CD14-positive monocyte (primary cell): ENCODE measurements around the gene EDARADD. TPM values are rescaled to one million over a fixed set of nuclear protein-coding genes. Genes with fewer than 3 reads are reported as not detected.

Experiments
- DNase-seq, 3 donors: peaks; one replicate each; pipeline ENCODE4 v3.0.0-alpha.2; 2011 to 2022
- H2AFZ ChIP-seq: 2 replicates; pipeline ENCODE4 v1.6.0; 2012; ENCODE audit warnings: mild to moderate bottlenecking, low read depth, low read length, inconsistent platforms; ENCODE audit not compliant: insufficient read depth, poor library complexity, severe bottlenecking
- H3K27ac ChIP-seq, 2 donors: 1 replicate in 1 of 2; 2 replicates in 1 of 2; pipeline ENCODE4 v1.5.1; 2012 to 2013; ENCODE audit warnings: low read length in 2 of 2, control low read depth in 1 of 2, inconsistent platforms in 1 of 2, low read depth in 1 of 2, mild to moderate bottlenecking in 1 of 2
- H3K27me3 ChIP-seq, 2 donors: one replicate each; pipeline versions ENCODE4 v1.6.0 to v1.6.1; 2011 to 2013; ENCODE audit warnings: low read length in 2 of 2; ENCODE audit not compliant: control insufficient read depth in 2 of 2, insufficient read depth in 2 of 2
- H3K36me3 ChIP-seq, 2 donors: replicated peaks in 1 of 2; 1 replicate in 1 of 2; 2 replicates in 1 of 2; pipeline versions ENCODE4 v1.5.1 to v1.6.1; 2012 to 2013; ENCODE audit warnings: low read length in 2 of 2, control low read depth in 1 of 2, inconsistent platforms in 1 of 2, mild to moderate bottlenecking in 1 of 2; ENCODE audit not compliant: insufficient read depth in 2 of 2, control insufficient read depth in 1 of 2
- H3K4me1 ChIP-seq, 2 donors: 1 replicate in 1 of 2; 2 replicates in 1 of 2; pipeline versions ENCODE4 v1.5.1 to v1.6.1; 2012 to 2013; ENCODE audit warnings: low read length in 2 of 2, control low read depth in 1 of 2, inconsistent platforms in 1 of 2, mild to moderate bottlenecking in 1 of 2, moderate library complexity in 1 of 2; ENCODE audit not compliant: insufficient read depth in 2 of 2, control insufficient read depth in 1 of 2
- H3K4me2 ChIP-seq: replicated peaks from 2 replicates; pipeline ENCODE3; 2012; ENCODE audit warnings: low read length, moderate library complexity, mild to moderate bottlenecking; ENCODE audit not compliant: poor library complexity, severe bottlenecking; ENCODE audit errors: extremely low read depth
- H3K4me3 ChIP-seq, 3 experiments: fragments of 200-600 bp in 1 of 3; sonication (generic) in 1 of 3; replicated peaks in 1 of 3; 1 replicate in 2 of 3; 2 replicates in 1 of 3; pipeline ENCODE4 v1.5.1; 2011 to 2013; ENCODE audit warnings: low read length in 3 of 3, mild to moderate bottlenecking in 3 of 3, control low read depth in 2 of 3, low read depth in 2 of 3, inconsistent platforms in 1 of 3, moderate library complexity in 1 of 3
- H3K79me2 ChIP-seq: 2 replicates; pipeline ENCODE4 v1.6.0; 2012; ENCODE audit warnings: mild to moderate bottlenecking, control low read depth, inconsistent platforms, low read length, moderate library complexity; ENCODE audit not compliant: insufficient read depth
- H3K9ac ChIP-seq: 2 replicates; pipeline ENCODE4 v1.6.0; 2017; ENCODE audit warnings: low read length, mild to moderate bottlenecking; ENCODE audit not compliant: insufficient read depth, poor library complexity, severe bottlenecking
- H3K9me3 ChIP-seq, 2 donors: replicated peaks in 1 of 2; 1 replicate in 1 of 2; 2 replicates in 1 of 2; pipeline versions ENCODE4 v1.5.1 to v1.6.1; 2012 to 2013; ENCODE audit warnings: low read length in 2 of 2, control low read depth in 1 of 2; ENCODE audit not compliant: control insufficient read depth in 1 of 2, insufficient read depth in 1 of 2
- H4K20me1 ChIP-seq: 2 replicates; pipeline ENCODE4 v1.6.0; 2012; ENCODE audit warnings: mild to moderate bottlenecking, low read length, control low read depth, moderate library complexity; ENCODE audit not compliant: insufficient read depth
- H3K27ac Mint-ChIP-seq, 7 donors: one replicate each; pipeline ENCODE4 v1.8.0; 2020; ENCODE audit warnings: mild to moderate bottlenecking in 7 of 7, mixed read lengths in 7 of 7, moderate library complexity in 6 of 7, inconsistent platforms in 2 of 7
- H3K27me3 Mint-ChIP-seq, 3 donors: one replicate each; pipeline ENCODE4 v1.8.0; 2021 to 2022; ENCODE audit warnings: low read depth in 3 of 3, mild to moderate bottlenecking in 3 of 3, mixed read lengths in 3 of 3, moderate library complexity in 3 of 3, inconsistent platforms in 1 of 3
- H3K36me3 Mint-ChIP-seq, 2 donors: one replicate each; pipeline ENCODE4 v1.8.0; 2020; ENCODE audit warnings: mixed read lengths in 2 of 2, inconsistent platforms in 1 of 2, mild to moderate bottlenecking in 1 of 2
- H3K4me1 Mint-ChIP-seq: one replicate; pipeline ENCODE4 v1.8.0; 2020; ENCODE audit warnings: mild to moderate bottlenecking, mixed read lengths
- H3K4me3 Mint-ChIP-seq, 2 donors: one replicate each; pipeline ENCODE4 v1.8.0; 2020; ENCODE audit warnings: mild to moderate bottlenecking in 2 of 2, mixed read lengths in 2 of 2, moderate library complexity in 1 of 2
- H3K9me3 Mint-ChIP-seq, 7 donors: one replicate each; pipeline ENCODE4 v1.8.0; 2020 to 2022; ENCODE audit warnings: mixed read lengths in 7 of 7, mild to moderate bottlenecking in 6 of 7, moderate library complexity in 6 of 7, inconsistent platforms in 2 of 7
- CTCF ChIP-seq: fragments of 200-600 bp; IDR thresholded peaks from one replicate; pipeline ENCODE4 v1.8.0; 2022; ENCODE audit warnings: antibody characterized with exemption, mild to moderate bottlenecking
- WGBS: methylation state at CpG from one replicate; pipeline ENCODE4 v1.1.5; 2013; ENCODE audit warnings: missing lambda C conversion rate; ENCODE audit not compliant: insufficient coverage; 5-methylcytosine and 5-hydroxymethylcytosine counted together
- intact Hi-C, 2 donors: fragments of 100-400 bp; cut with micrococcal nuclease; formaldehyde crosslinking; loops; one replicate each; pipeline versions ENCODE4 v1.15.0 to v1.15.1; 2023
- polyA plus RNA-seq, 3 donors: library from polyadenylated mRNA; depleted of rRNA in 1 of 3; unstranded in 2 of 3; stranded (reverse) in 1 of 3; fragments of 300-500 nt in 2 of 3; fragments of >200 nt in 1 of 3; fragmentation: Illumina TruSeq in 2 of 3; gene quantifications; 1 replicate in 2 of 3; 2 replicates in 1 of 3; pipeline ENCODE4 v1.2.3, GENCODE V29; 2012 to 2021

Gene EDARADD
- polyA plus RNA-seq, 3 donors, result not detected

DNA sequence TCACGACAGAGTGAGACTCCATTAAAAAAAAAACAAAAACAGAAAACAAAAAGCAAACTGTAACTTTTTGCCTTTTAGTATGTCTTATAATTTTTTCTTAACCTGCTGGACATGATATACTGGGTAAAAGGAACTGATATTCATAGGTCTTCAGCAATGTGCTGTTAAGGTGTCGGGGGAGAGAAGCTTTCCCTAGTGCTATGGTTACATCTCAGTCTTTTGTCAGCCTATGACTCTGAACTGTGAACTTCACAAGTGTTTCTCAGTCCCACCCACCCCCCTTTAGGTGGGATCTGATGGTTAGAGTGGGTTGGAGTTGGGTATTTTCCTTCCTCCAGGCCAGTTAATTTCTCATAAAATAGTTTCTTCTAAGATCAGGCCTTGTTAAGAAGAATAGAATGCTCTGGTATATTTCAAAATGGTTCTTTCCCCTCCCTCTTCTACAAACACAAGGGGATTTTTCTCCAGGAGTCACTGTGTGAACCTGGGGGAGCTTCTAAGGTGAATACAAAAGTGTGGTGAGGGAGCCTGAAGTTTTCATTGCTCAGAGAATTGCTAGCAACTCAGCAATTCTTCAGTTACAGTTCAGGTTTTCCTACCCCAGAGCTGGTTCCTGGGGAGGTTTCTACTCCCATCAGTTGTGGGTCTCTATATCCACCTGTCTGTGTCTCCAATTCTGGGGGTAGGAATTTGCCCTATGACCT, 16.1 kb upstream of the EDARADD start:
- Histone ChIP-seq H3K9ac (no peak overlapping the region), H3K9me3 (peaks cover 4 to 7% of the 10 kb centered on the region in 2 donors), H2AFZ (no peak overlapping the region), H4K20me1 (no peaks in the 10 kb centered on the region), H3K79me2 (no peaks in the 10 kb centered on the region), H3K27me3 (no peaks in the 10 kb centered on the region), H3K27ac (no peak overlapping the region), H3K4me2 (no peak overlapping the region), H3K4me1 (no peaks in the 10 kb centered on the region), H3K36me3 (no peaks in the 10 kb centered on the region), H3K4me3 (no peak overlapping the region)
- TF ChIP-seq CTCF, result no peak
- WGBS, result no CpG with 5 or more reads among the region's 2 CpGs
- intact Hi-C loops, result no loop called here
- Mint-ChIP-seq H3K4me1 (no peaks in the 10 kb centered on the region), H3K36me3 (no peaks in the 10 kb centered on the region), H3K4me3 (no peak overlapping the region), H3K27ac (peak overlapping the region in 1 of 7 donors; percentile 12), H3K27me3 (peaks cover 0 to 4% (median 0%) of the 10 kb centered on the region in 3 donors), H3K9me3 (peaks cover 6 to 23% (median 13%) of the 10 kb centered on the region in 7 donors)
- DNase-seq, result no peak

- no peak overlapping the region for H3K27ac ChIP-seq
- H3K79me2 ChIP-seq, result no peaks in the 10 kb centered on the region
- H3K27me3 ChIP-seq, result no peaks in the 10 kb centered on the region
- H3K36me3 ChIP-seq, result no peaks in the 10 kb centered on the region
- intact Hi-C loops, result no loop called here
- DNase-seq, result no peak
- H3K4me2 ChIP-seq, result no peak overlapping the region
- no peaks in the 10 kb centered on the region for H4K20me1 ChIP-seq
- no peaks in the 10 kb centered on the region for H3K4me1 Mint-ChIP-seq
- H3K4me1 ChIP-seq, result no peaks in the 10 kb centered on the region
- H2AFZ ChIP-seq, result no peak overlapping the region
- H3K4me3 ChIP-seq, result no peak overlapping the region
- H3K9me3 ChIP-seq, result peaks cover 4 to 8% of the 10 kb centered on the region in 2 donors
- H3K27me3 Mint-ChIP-seq, result peaks cover 0 to 4% (median 0%) of the 10 kb centered on the region in 3 donors
- H3K9me3 Mint-ChIP-seq, result peaks cover 8 to 26% (median 14%) of the 10 kb centered on the region in 7 donors
- TF ChIP-seq CTCF, result no peak
- H3K36me3 Mint-ChIP-seq, result no peaks in the 10 kb centered on the region
- no peak overlapping the region for H3K27ac Mint-ChIP-seq
- H3K9ac ChIP-seq, result no peak overlapping the region
- no peak overlapping the region for H3K4me3 Mint-ChIP-seq
Observed at GRCh38 chr1:236381565-236382158, 12.4 kb upstream of the EDARADD start.
